Measurements from ENCODE around the gene UBE2L5.
"Not testable (repeated sequence)": the region's sequence is repeated elsewhere in the genome, so short reads cannot be mapped to it uniquely, and the experiment has no call there.

UBE2L5 gene

DNA sequence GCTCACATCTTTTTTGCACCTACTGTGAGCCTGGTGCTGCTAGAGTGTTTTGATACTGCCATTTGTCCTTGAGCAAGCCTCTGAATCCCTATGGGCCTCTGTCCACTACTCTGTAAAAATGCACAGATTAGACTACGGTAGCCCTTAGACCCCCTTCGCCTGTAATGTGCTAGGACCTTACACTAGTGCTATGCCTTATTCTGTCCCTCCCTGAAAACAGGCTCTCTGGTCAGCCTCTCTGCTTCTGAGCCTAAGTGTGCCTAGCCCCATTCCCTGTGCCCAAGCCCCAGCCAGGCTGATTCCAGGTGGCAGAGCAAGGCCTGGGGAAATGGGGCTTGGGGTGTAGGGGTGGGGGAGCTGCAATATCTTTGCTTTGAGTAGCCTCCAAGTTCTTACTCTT, 32.7 kb downstream of the UBE2L5 start:
- ATAC-seq: peak; percentile 36
- TF ChIP-seq, protein P1, sequence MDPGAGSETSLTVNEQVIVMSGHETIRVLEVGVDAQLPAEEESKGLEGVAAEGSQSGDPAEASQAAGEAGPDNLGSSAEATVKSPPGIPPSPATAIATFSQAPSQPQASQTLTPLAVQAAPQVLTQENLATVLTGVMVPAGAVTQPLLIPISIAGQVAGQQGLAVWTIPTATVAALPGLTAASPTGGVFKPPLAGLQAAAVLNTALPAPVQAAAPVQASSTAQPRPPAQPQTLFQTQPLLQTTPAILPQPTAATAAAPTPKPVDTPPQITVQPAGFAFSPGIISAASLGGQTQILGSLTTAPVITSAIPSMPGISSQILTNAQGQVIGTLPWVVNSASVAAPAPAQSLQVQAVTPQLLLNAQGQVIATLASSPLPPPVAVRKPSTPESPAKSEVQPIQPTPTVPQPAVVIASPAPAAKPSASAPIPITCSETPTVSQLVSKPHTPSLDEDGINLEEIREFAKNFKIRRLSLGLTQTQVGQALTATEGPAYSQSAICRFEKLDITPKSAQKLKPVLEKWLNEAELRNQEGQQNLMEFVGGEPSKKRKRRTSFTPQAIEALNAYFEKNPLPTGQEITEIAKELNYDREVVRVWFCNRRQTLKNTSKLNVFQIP (CRISPR knock-in tag; IDR thresholded peaks at IDR 0.05; ENCODE audit: borderline replicate concordance, low read depth): no peak
- TF ChIP-seq PPARA (CRISPR knock-in tag; IDR thresholded peaks at IDR 0.05; ENCODE audit: borderline replicate concordance) (no peak), ESRRG (CRISPR knock-in tag; IDR thresholded peaks at IDR 0.05) (no peak), ZNF565 (CRISPR knock-in tag; conservative IDR thresholded peaks at IDR 0.05; ENCODE audit: low read depth) (no peak)
- TF ChIP-seq, protein P2, sequence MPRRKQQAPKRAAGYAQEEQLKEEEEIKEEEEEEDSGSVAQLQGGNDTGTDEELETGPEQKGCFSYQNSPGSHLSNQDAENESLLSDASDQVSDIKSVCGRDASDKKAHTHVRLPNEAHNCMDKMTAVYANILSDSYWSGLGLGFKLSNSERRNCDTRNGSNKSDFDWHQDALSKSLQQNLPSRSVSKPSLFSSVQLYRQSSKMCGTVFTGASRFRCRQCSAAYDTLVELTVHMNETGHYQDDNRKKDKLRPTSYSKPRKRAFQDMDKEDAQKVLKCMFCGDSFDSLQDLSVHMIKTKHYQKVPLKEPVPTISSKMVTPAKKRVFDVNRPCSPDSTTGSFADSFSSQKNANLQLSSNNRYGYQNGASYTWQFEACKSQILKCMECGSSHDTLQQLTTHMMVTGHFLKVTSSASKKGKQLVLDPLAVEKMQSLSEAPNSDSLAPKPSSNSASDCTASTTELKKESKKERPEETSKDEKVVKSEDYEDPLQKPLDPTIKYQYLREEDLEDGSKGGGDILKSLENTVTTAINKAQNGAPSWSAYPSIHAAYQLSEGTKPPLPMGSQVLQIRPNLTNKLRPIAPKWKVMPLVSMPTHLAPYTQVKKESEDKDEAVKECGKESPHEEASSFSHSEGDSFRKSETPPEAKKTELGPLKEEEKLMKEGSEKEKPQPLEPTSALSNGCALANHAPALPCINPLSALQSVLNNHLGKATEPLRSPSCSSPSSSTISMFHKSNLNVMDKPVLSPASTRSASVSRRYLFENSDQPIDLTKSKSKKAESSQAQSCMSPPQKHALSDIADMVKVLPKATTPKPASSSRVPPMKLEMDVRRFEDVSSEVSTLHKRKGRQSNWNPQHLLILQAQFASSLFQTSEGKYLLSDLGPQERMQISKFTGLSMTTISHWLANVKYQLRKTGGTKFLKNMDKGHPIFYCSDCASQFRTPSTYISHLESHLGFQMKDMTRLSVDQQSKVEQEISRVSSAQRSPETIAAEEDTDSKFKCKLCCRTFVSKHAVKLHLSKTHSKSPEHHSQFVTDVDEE (CRISPR knock-in tag; IDR thresholded peaks at IDR 0.05): no peak

DNA sequence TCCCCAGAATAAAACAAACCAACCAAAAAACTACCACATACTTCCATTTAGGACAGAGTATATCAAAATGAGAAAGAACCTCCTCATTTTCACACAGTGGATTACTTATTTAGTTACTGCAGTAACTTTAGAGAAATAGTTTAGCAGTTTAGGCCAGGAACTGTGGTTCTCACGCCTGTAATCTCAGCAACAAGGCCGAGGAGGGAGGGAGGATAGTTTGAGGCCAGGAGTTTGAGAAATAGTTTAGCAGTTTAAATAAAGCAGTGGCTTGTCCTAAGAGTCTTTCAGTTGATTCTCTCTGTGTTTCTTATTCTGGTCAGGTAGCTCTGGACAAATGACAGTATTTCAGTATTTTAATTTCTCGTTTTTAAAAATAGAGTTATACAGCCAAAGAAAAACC, 34.0 kb downstream of the UBE2L5 start:
- no peak; the same call in 2 of the 3 replicates for ATAC-seq
- no peak for TF ChIP-seq OSR1 (CRISPR knock-in tag; IDR thresholded peaks at IDR 0.05)
- no peak for TF ChIP-seq ZNF70 (CRISPR knock-in tag; IDR thresholded peaks at IDR 0.05)
- no peak for TF ChIP-seq ZFP3 (CRISPR knock-in tag; IDR thresholded peaks at IDR 0.05)
- no peak for TF ChIP-seq ESRRG (CRISPR knock-in tag; IDR thresholded peaks at IDR 0.05)
- no peak for TF ChIP-seq ZC3H10 (CRISPR knock-in tag; IDR thresholded peaks at IDR 0.05)
- no peak for TF ChIP-seq ZNF565 (CRISPR knock-in tag; conservative IDR thresholded peaks at IDR 0.05; ENCODE audit: low read depth)
- no peak for TF ChIP-seq ZFP30 (CRISPR knock-in tag; IDR thresholded peaks at IDR 0.05)
- no peak for TF ChIP-seq SNAI2 (CRISPR knock-in tag; IDR thresholded peaks at IDR 0.05)
- TF ChIP-seq RARB (CRISPR knock-in tag; IDR thresholded peaks at IDR 0.05): no peak
- TF ChIP-seq GLIS3 (CRISPR knock-in tag; IDR thresholded peaks at IDR 0.05): no peak
- no peak for TF ChIP-seq ISL1 (CRISPR knock-in tag; IDR thresholded peaks at IDR 0.05)
- TF ChIP-seq TOX (CRISPR knock-in tag; IDR thresholded peaks at IDR 0.05; ENCODE audit: borderline replicate concordance): no peak
- TF ChIP-seq, protein P3, sequence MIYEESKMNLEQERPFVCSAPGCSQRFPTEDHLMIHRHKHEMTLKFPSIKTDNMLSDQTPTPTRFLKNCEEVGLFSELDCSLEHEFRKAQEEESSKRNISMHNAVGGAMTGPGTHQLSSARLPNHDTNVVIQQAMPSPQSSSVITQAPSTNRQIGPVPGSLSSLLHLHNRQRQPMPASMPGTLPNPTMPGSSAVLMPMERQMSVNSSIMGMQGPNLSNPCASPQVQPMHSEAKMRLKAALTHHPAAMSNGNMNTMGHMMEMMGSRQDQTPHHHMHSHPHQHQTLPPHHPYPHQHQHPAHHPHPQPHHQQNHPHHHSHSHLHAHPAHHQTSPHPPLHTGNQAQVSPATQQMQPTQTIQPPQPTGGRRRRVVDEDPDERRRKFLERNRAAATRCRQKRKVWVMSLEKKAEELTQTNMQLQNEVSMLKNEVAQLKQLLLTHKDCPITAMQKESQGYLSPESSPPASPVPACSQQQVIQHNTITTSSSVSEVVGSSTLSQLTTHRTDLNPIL (CRISPR knock-in tag; IDR thresholded peaks at IDR 0.05; ENCODE audit: low read depth): no peak
- no peak for TF ChIP-seq BACH2 (CRISPR knock-in tag; IDR thresholded peaks at IDR 0.05; ENCODE audit: borderline replicate concordance)
- TF ChIP-seq CSDC2 (CRISPR knock-in tag; IDR thresholded peaks at IDR 0.05): no peak
- no peak for TF ChIP-seq ARNTL (CRISPR knock-in tag; IDR thresholded peaks at IDR 0.05; ENCODE audit: borderline replicate concordance, low read depth)

DNA sequence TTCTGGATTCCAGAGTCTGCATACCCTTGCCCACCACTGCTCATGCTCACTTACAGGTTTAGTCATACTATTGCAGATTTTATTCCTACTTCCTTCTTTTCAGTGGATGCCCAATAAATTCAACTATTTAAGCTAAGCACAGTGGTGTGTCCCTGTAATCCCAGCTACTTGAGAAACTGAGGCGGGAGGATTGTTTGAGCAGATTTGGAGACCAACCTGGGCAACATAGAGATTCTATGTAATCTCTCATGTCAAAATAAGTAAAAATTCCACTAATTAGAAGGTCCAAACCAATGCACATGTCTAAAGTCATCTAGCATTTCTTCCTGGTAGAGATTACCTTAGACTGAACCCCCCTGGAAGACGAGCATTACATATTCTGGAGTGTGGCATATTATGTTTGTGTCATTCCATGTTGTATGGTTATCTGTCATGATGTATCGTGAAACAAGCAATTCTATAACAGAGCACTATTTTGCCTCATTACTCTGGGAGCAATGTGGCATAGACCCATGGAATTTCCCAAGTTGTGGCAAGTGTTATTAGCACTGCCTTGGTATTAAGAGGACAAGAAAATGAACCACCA, 35.1 kb downstream of the UBE2L5 start:
- peak; percentile 8; the same call in 1 of the 3 replicates for ATAC-seq
- TF ChIP-seq, protein P4, sequence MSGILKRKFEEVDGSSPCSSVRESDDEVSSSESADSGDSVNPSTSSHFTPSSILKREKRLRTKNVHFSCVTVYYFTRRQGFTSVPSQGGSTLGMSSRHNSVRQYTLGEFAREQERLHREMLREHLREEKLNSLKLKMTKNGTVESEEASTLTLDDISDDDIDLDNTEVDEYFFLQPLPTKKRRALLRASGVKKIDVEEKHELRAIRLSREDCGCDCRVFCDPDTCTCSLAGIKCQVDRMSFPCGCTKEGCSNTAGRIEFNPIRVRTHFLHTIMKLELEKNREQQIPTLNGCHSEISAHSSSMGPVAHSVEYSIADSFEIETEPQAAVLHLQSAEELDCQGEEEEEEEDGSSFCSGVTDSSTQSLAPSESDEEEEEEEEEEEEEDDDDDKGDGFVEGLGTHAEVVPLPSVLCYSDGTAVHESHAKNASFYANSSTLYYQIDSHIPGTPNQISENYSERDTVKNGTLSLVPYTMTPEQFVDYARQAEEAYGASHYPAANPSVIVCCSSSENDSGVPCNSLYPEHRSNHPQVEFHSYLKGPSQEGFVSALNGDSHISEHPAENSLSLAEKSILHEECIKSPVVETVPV (CRISPR knock-in tag; IDR thresholded peaks at IDR 0.05): no peak
- TF ChIP-seq ISL1 (CRISPR knock-in tag; IDR thresholded peaks at IDR 0.05): no peak
- no peak for TF ChIP-seq ZC3H10 (CRISPR knock-in tag; IDR thresholded peaks at IDR 0.05)
- TF ChIP-seq GLIS3 (CRISPR knock-in tag; IDR thresholded peaks at IDR 0.05): no peak
- TF ChIP-seq ZNF8 (CRISPR knock-in tag; IDR thresholded peaks at IDR 0.05): no peak
- no peak for TF ChIP-seq ZFP3 (CRISPR knock-in tag; IDR thresholded peaks at IDR 0.05)
- no peak for TF ChIP-seq OSR1 (CRISPR knock-in tag; IDR thresholded peaks at IDR 0.05)
- no peak for TF ChIP-seq BACH2 (CRISPR knock-in tag; IDR thresholded peaks at IDR 0.05; ENCODE audit: borderline replicate concordance)
- no peak for TF ChIP-seq RARB (CRISPR knock-in tag; IDR thresholded peaks at IDR 0.05)
- no peak for TF ChIP-seq ZNF565 (CRISPR knock-in tag; conservative IDR thresholded peaks at IDR 0.05; ENCODE audit: low read depth)
- TF ChIP-seq TCF4 (CRISPR knock-in tag; IDR thresholded peaks at IDR 0.05; ENCODE audit: borderline replicate concordance): no peak
- TF ChIP-seq ZFP30 (CRISPR knock-in tag; IDR thresholded peaks at IDR 0.05): no peak
- TF ChIP-seq ESRRG (CRISPR knock-in tag; IDR thresholded peaks at IDR 0.05): no peak
- TF ChIP-seq PPARA (CRISPR knock-in tag; IDR thresholded peaks at IDR 0.05; ENCODE audit: borderline replicate concordance): no peak

DNA sequence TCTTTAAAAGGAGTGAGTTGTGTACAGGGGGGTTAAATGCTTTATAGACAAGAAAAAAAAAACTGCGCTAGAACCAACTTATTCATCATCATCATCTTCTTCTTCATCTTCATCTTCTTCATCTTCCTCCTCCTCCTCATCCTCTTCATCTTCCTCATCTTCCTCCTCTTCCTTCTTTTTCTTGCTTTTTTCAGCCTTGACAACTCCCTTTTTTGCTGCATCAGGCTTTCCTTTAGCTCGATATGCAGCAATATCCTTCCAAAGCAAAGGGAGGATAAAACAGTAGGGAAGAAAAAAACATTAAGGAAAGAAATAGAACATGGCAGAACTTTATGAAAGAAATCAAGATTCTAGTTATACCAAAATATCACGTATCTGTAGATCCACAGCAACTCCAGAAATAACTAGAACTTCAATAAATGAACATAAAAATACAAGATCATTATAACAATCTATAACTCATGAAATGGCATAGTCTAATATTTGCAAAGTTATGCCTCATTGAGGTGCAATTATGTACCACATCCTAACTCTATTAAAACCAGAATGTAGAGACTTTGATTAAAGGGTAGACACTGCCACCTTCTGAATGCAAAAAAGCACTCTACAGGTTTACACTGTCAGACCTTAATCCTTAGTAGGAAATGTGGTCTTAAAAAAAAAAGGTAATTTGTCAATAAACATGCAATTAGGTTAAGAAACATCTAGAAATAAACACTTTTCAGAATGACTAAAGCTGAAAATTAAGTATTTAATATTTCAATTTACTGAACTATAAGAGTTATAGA, 39.2 kb downstream of the UBE2L5 start:
- ATAC-seq: not testable (repeated sequence)
